Glomerular visceral epithelial cell (primary cell): ENCODE results near the gene A4GALT.
"Not testable (repeated sequence)": the region's sequence is repeated elsewhere in the genome, so short reads cannot be mapped to it uniquely, and the experiment has no call there.

ENCODE experiments used
- DNase-seq: peaks from one replicate; pipeline ENCODE4 v3.0.0-alpha.2; 2016; ENCODE audit errors: extremely low spot score

Gene A4GALT

DNA sequence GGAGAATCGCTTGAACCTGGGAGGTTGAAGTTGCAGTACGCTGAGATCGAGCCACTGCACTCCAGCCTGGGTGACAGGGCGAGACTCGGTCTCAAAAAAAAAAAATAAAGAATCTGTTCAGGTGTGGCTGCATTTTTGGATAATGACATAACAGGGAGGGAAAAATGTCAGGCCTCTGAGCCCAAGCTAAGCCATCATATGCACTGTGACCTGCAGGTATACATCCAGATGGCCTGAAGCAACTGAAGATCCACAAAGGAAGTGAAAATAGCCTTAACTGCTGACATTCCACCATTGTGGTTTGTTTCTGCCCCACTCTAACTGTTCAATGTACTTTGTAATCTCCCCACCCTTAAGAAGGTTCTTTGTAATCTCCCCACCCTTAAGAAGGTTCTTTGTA is 19.6 kb upstream of the A4GALT start:
- DNase-seq = not testable (repeated sequence)

DNA sequence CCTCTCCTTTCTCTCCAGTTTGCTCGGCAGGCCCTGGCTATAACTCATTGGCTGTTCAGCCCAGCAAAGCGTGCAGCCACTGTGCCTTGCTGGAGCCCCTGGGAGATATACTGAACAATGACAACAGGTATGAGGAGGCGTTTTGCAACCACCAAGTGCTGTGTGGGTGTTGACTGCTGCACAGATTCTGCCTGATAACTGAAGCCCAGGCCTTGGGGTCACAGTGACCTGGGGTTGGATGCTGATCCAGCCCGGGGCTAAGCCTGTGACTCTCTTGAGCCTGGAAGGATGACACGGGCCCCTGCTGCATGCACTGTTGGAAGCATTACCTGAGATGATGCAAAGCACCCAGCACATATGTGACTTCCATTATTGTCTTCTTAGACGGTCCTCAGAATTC is 13.7 kb upstream of the A4GALT start:
- no peak for DNase-seq

DNA sequence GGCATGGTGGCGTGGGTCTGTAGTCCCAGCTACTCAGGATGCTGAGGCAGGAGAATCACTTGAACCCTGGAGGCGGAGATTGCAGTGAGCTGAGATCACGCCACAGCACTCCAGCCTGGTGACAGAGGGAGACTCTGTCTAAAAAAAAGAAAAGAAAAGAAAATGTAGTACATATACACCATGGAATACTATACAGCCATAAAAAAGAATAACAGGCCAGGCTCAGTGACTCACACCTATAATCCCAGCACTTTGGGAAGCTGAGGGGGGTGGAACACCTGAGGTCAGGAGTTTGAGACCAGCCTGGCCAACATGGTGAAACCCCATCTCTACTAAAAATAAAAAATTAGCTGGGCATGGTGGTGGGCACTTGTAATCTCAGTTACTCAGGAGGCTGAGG is 12.7 kb upstream of the A4GALT start:
- not testable (repeated sequence) for DNase-seq

DNA sequence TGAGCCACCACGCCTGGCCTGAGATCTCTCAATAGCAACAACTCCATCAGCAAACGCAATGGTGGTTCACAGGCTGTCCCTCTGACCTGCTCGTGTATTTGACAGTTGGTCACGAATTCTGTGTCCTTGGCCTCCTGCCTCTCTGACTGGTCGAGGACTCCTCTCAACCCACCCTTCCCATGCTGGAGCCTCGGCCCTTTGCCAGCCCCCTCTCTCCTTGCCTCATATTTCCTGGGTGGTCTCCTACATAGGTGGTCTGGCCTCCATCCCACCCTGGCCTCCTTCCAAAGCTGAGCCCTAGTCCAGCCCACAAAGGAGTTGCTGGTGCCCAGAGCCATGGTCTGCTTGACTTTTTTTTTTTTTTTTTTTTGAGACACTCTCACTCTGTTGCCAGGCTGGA is 11.4 kb upstream of the A4GALT start:
- DNase-seq = no peak

DNA sequence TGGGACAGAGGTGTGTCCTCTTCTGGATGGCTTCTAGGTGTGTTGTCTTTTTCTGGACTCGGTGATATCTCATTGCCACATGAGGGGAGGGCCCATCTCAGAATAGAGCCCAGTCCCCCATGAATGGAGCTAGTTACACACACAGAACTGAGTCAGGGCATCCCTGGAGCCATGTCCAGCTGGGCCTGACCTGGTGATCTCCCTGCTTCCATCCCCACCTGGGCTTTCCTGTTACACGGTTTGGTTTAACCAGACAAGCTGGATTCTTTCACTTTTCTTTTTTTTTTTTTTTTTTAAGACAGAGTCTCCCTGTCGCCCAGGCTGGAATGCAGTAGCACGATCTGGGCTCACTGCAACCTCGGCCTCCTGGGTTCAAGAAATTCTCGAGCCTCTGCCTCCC is 6.1 kb upstream of the A4GALT start:
- DNase-seq = no peak

DNA sequence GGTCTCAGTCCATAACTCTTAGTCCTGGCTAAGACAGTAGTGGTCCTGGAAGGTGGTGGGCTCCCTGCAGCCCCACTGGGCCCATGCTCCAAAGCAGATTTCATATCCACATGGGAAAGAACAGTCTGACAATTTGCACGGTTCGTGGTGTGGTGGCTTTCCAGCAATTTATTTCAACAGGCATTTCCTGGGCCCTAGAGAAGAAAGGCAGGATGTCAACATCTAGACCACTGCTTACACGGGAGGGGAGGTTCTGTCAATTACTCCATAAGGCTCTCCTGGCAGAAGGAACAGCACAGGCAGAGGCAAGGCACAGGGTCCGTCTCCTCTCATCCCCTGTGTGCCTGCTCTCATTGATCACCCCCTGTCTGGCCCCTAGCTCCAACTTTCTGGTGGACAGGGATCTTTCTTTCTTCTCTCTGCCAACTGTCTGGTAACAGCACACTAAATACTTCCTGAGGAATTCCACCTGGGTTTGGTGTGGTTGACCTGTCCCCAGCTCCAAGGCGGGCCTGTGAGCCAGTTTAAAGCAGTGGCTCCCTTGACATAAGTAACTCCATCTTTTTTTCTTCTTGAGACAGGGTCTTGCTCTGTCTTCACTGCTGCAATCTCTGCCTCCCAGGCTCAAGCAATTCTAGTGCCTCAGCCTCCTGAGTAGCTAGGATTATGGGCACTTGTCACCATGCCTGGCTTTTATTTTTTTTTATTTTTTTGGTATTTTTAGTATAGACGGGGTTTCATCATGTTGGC is 5.1 kb upstream of the A4GALT start:
- no peak for DNase-seq

DNA sequence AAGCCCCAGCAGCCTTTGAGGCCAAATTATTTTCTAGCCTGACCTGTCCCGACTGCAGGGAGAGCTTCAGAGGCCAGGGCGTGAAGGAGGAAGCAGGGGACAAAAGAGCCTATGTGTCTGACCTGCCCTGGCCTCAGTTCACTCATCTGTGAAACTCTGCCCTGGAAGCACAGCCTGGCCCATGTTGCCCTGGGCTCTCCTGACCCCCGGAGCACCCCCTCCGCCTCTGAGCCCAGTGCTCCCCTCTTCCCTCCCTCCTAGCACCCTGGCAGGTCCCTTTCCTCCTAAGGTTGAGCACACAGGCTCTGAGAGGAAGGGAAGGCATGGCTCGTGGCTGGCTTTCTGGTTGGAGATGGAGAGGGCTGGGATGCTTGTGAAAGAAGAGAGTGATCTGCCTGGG is 3.4 kb upstream of the A4GALT start:
- no peak for DNase-seq

DNA sequence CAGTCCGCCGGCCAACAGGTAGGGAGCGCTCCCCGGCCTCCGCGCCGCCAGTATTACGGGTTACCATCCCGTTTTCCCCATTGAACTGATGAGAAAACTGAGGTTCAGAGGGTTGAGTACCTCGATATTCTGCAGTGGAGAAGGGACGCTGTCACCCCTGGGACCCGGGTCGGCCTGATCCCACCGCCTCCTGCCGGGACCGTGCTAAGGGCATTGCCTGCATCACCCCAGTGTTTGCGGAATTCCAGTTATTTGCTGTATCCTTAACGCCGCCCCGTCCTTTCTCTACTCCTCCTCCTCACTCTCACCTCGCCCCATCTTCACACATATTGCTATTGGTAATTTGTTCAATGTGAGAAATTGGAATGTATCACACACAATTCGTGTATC is 370 bp upstream of the A4GALT start:
- no peak for DNase-seq

DNA sequence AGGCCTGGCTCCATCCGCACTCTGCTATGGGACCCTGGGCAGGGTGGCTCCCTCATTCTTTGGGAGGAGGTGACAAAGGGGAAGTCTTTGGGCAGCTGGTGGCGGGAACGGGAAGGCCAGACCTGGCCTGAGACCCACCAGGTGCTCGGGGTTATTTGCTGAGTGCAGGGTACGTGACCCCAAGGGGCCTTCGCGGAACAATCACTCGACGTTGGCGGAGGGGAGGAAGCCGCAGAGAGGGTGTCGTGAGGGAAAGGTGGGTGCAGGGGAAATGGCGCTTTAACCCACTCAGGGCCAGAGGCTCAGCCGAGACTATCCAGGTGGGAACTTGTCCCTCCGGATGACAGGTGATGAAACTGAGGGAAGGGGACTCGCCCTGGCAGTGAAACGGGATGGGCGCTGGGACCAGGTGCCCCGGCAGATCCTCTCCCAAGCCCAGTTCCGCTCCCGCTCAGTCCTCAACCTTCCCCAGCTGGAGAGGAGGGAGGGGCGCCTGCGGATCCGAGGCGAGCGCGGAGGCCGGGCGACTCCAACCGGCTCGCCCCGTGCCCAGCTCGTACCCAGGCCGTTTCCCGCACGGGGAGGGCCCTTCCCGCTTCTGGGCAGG is 911 bp downstream of the A4GALT start:
- no peak for DNase-seq

DNA sequence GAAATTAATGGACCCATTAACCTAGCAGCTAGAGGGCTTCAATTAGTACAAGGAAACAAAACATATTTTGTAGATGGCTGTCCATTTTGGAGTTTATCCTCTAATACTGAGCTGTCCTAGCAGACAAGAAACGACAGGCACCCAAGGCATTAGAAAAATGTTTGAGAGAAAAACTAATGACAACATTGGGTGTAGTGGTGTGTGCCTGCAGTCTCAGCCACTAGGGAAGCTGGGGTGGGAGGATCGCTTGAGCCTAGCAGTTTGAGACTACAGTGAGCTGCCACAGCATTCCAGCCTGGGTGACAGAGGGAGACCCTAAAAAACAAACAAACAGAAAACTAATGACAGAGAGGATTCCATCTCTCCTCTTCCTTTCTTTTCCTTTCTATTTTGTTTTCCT is 1.5 kb downstream of the A4GALT start:
- DNase-seq = peak; percentile 27

DNA sequence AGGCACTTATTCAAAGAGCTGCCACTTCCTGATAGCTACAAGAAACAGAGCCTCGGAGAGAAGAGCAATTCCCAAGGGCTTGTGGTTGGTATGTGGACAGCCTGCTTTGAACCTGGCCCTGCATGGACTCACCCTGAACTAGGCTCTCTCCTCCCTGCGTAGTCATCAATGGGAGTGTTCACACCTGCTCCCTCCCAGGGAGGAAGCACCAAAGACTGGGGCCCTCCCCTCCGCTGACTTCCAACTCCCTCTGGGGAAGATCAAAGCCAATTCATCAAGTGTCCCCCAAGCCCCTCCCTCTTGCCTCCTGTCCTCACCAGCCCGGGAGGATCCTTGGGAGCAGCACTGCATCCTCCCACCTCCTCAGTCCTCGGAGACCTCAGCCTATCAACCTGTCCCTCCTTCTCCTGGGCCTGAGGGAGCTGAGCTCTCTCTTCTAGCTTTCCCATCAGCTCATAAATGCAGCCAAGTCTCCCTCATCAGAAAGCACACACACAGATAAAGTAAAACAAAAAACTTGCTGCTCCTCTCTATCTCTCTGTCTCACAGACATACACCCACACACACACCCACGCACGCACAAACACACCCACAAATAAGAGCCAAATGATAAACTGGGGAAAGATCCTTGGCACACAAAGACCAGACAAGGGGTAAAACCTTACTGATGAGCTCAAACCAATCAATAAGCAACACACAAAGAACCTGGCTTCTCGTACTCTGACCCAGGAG is 3.3 kb downstream of the A4GALT start:
- DNase-seq = peak; percentile 67

DNA sequence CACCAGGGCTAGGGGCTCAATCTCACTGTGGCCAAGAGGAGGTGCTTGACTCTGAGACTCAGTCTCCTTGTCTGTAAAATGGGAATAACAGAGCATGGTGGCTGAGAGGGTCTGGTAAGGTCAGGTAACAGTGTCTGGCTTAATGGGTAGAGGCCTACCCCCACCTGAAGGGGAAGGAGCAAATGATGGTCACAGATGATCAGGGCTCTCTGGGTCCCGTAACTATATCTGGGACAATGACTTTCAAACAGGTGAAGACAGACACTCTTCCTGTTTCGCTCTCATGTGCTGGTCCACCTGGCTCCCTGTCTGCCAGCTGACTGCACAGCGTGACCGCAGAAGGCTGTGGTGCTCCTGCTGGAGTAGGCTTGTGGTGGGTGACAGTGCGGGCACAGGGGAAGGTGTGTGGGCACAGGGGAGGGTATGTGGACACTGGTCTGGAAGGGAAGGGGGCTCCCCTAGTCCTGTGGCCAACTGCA is 4.0 kb downstream of the A4GALT start:
- peak; percentile 53 for DNase-seq

DNA sequence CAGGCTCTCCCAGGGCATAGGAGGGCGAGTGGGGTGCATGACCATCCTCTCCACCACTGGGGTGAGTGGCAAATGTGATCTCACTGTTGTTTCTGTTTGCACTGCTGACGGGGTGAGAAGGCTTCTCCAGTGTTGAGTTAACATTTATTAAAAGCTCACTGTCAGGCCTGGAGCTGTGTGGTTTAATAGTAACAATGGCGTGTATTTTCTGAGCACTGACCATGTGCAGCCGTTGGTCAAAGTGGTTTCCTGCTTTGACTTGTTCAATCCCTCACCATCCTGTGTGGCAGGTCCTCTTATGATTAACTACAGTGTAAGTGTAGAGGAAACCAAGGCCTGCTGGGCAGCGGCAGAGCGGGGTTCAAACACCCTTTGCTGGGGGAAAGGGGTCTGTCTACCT is 4.4 kb downstream of the A4GALT start:
- peak; percentile 79 for DNase-seq

DNA sequence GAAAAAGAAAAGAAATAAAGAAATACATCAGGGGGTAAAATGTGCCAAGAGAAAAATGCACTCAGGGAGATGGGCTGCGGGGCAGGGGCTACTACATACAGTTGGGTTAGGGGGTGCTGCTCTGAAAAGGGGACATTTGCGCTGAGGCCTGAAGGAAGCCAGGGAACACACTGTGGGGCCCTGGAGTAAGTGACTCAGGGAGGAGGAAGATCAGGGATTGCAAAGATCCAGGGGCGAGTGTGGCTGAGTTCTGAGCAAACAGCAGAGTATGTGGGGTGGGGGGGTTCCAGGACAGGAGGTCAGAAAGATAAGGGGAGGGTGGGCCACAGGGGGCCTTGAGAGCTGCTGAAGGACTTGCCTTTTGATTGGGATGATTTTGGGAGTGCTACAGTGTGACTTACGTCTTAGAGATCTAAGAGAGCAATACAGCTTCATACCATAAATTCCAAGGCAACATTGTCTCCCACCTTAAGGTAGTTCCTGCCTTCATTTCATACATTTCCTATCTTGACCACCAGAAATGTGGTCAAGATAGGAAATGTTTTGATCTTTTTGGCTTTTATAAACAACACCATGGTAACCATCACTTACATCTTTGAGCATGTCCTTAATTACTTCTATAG is 5.8 kb downstream of the A4GALT start:
- DNase-seq = no peak

DNA sequence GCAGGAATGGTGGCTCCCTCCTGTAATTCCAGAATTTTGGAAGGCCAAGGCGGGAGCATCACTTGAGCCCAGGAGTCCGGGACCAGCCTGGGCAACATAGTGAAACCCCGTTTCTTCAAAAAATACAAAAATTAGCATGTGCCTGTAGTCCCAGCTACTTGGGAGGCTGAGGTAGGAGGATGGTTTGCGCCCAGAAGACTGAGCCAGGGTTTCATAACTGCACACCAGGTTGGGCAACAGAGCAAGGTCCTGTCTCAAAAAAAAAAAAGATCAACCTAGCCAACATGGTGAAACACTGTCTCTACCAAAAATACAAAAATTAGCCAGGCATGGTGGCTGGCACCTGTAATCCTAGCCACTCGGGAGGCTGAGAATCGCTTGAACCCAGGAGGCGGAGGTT is 6.4 kb downstream of the A4GALT start:
- no peak for DNase-seq

DNA sequence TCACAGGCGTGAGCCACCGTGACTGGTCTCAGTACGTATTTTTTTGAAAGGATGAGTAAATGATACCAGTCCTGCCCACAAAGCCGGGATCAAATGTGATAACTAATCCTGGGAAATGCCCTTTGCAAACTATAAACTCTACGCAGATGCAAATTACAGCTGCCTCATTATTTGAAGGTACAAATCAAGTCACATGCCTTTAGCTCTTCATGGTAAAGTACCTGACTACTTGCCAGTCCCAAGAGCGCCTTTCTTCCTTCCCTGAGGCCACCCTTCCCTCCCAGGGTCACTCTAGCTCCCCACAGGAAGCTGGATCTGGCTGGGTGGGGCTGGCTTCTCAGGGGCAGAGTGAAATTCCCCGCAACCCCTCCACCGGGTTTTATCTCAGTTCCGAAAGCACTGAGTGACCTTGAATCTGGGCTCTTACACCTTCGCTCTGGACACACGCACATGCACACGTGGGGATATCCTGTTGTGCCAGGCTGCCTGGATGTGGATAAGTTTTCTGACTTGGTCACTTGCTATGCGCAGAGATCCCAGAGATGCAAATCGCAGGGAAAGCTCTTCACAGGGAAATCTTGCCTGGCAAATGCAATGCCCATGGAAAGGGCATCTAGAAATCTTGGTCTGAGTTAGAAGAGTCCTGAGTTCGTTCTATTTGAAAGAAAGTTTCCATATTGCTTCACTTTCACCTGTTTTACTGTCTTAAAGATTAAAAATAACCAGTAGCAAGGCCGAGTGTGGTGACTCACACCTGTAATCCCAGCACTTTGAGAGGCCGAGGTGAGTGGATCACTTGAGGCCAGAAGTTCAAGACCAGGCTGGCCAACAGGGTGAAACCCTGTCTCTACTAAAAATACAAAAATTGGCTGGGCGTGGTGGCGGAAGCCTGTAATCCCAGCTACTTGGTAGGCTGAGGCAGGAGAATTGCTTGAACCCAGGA is 8.5 kb downstream of the A4GALT start:
- DNase-seq = peak; percentile 48

DNA sequence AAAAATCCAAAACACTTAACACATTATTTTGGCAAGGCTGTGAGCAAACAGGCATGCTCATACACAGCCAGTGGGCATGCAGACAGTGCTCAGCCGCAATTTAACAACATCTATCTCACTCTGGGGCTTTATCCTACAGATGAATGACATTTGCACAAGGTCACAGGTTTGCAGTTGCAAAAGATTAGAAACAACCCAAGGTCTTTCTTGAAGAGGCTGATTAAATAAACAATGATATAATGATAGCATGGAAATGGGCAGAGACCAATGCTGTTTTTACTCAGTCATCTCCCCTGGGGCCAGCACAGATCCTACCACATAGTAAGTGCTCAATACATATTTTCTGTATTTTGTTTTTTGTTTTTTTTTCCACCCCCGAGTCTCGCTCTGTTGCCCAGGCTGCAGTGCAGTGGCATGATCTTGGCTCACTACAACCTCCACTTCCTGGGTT is 9.4 kb downstream of the A4GALT start:
- no peak for DNase-seq

DNA sequence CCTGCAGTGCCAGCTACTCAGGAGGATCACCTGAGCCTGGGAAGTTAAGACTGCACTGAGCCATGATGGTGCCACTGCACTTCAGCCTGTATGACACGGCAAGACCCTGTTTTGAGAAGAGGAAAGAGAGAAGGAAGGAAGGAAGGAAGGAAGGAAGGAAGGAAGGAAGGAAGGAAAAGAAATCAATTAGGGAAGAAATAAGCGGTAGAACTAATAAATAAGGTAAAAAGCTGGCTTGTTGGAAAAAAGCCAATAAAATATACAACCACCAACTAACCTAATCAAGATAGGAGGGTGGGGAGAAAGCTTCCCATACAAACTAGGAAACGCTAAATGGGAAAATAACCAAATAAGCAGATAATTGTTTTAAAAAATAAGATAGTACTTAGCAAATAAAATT is 12.3 kb downstream of the A4GALT start:
- DNase-seq = no peak

DNA sequence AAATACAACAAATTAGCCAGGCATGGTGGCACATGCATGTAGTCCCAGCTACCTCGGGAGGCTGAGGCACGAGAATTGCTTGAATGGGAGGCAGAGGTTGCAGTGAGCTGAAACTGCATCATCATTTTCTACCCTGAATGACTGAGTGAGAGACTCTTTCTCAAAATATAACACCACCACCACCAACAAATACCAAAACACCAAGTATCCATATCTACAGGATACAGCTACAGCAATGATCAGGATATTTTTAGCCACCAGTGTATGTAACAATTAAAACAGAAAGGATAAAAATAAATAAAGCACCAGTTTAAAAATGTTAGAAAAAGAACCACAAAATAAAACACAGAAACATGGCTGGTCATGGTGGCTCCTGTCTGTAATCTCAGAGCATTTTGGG is 13.2 kb downstream of the A4GALT start:
- no peak for DNase-seq

DNA sequence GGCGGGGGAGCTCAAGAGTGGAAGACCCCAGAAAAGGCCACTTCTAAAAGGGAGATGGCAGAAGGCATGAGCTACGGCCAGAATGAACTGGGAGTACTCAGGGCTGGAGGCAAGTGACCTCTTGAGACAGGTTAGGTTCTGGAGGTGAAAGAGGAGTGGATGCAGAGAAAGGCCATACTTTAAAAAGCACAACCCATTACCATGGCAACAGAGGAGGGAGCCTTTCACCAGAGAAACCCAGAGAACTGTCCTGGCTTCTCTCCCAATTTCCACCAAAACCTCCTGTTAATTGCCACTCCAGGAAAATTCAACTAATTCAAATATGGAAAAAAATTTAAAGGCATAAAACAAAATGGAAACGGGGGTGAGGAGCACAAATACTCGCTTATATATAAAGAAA is 15.8 kb downstream of the A4GALT start:
- no peak for DNase-seq

DNA sequence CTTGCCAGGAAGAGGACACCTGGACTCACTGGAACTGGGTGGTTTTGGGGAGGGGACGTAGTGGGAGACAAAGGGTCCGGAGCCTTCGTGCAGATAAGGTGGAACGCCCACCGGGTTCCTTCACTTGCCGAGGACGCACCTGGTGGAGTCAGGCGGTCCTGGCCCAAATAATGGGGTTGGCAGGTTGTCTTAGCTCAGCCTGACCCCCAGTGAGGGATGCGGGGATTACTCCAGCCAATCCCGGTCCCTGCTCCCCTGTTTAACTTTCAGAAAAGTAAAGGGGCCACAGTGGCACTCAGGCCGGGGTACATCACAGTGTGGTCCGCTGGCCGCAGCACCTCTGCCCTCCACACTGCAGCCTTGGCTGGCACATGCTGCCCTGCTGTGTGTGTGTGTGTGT is 18.0 kb downstream of the A4GALT start:
- no peak for DNase-seq
